Spinal cord (tissue), 10 donors: ENCODE data around the gene VANGL1. TPM values are rescaled to one million over a fixed set of nuclear protein-coding genes. Genes with fewer than 3 reads are reported as not detected.

ENCODE experiments used
- DNase-seq, 6 donors: peaks; one replicate each; pipeline versions ENCODE4 v3.0.0 to v3.0.0-alpha.2; 2013 to 2015; ENCODE audit warnings: low spot score in 6 of 6, low read depth in 4 of 6
- H3K27ac ChIP-seq: one replicate; pipeline ENCODE4 v1.5.1; 2013; ENCODE audit warnings: low read depth, low read length, control low read depth
- H3K27me3 ChIP-seq: one replicate; pipeline ENCODE4 v1.6.1; 2013; ENCODE audit warnings: low read length; ENCODE audit not compliant: control insufficient read depth, insufficient read depth
- H3K36me3 ChIP-seq: one replicate; pipeline ENCODE4 v1.6.1; 2013; ENCODE audit warnings: low read length; ENCODE audit not compliant: control insufficient read depth, insufficient read depth
- H3K4me1 ChIP-seq: one replicate; pipeline ENCODE4 v1.6.1; 2013; ENCODE audit warnings: low read length; ENCODE audit not compliant: control insufficient read depth, insufficient read depth
- H3K4me3 ChIP-seq: one replicate; pipeline ENCODE4 v1.5.1; 2013; ENCODE audit warnings: low read depth, low read length, control low read depth
- H3K9me3 ChIP-seq: one replicate; pipeline ENCODE4 v1.6.1; 2013; ENCODE audit warnings: low read length; ENCODE audit not compliant: control insufficient read depth, insufficient read depth
- WGBS: methylation state at CpG from one replicate; pipeline ENCODE4 v1.1.5; 2013; ENCODE audit warnings: missing lambda C conversion rate; ENCODE audit not compliant: insufficient coverage; 5-methylcytosine and 5-hydroxymethylcytosine counted together
- polyA plus RNA-seq, 2 donors: library from polyadenylated mRNA; unstranded; fragments of 120-200 nt; gene quantifications; one replicate each; pipeline ENCODE4 v1.2.1, GENCODE V29; 2013; ENCODE audit not compliant: insufficient read length in 2 of 2
- total RNA-seq, 2 donors: library from RNA; depleted of rRNA in 1 of 2; stranded (reverse); fragments of 120-200 nt in 1 of 2; fragments of >200 nt in 1 of 2; gene quantifications; one replicate each; pipeline versions ENCODE4 v1.2.3 to v1.2.4, GENCODE V29; 2013 to 2014
- donor health status: healthy.

Gene VANGL1
- total and polyA plus RNA-seq, 4 donors, result 8.0 to 10.2 (median 8.4) TPM

DNA sequence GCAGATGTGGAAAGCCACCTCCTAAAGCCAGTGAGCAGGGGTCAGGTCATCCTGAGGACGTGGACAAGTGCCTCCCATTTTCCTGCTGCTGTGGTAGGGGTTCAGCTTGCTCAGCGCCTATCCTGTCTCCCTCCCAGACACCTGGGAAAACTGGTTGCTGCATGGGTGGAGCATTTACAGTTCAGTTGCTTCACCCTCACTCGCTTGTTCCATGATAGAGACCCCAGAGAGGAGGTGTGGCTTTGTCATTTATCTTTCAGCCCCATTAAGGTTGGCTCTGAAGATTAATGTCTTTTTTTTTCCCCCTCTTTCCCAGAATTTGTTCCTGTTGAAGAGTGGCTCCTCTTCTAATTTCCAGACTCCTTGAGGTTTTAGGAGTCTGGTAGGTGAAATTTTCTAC lies 9.2 kb downstream of the VANGL1 start:
- peaks cover 16% of the 10 kb centered on the region for H3K4me1 ChIP-seq
- no peaks in the 10 kb centered on the region for H3K36me3 ChIP-seq
- H3K27ac ChIP-seq, result no peak overlapping the region
- no peaks in the 10 kb centered on the region for H3K27me3 ChIP-seq
- no peaks in the 10 kb centered on the region for H3K9me3 ChIP-seq
- 17% methylated on average over 1 of the region's 3 CpGs for WGBS
- no peak overlapping the region for H3K4me3 ChIP-seq
- DNase-seq, result no peak

DNA sequence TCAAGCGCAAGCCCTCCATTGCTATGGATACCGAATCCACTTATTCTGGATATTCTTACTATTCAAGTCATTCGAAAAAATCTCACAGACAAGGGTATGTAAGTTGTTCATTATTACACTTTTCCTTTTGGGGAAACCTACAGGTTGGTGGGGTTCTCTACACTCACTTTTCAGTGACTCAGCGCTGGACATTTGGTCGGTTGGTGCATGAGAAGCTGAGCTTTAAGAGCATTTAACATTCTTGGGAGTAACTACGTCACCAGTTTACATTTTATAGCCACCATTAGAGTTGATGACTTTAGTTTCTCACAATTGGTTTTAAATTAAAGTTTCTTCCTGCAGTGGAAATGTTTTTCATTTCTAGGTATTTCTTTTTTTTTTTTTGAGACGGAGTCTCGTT lies 9.6 kb downstream of the VANGL1 start:
- Histone ChIP-seq H3K4me1 (peaks cover 16% of the 10 kb centered on the region), H3K27ac (no peak overlapping the region), H3K9me3 (no peaks in the 10 kb centered on the region), H3K36me3 (no peaks in the 10 kb centered on the region), H3K27me3 (no peaks in the 10 kb centered on the region), H3K4me3 (no peak overlapping the region)
- DNase-seq, result no peak
- WGBS, result 80% methylated on average over 1 of the region's 8 CpGs

DNA sequence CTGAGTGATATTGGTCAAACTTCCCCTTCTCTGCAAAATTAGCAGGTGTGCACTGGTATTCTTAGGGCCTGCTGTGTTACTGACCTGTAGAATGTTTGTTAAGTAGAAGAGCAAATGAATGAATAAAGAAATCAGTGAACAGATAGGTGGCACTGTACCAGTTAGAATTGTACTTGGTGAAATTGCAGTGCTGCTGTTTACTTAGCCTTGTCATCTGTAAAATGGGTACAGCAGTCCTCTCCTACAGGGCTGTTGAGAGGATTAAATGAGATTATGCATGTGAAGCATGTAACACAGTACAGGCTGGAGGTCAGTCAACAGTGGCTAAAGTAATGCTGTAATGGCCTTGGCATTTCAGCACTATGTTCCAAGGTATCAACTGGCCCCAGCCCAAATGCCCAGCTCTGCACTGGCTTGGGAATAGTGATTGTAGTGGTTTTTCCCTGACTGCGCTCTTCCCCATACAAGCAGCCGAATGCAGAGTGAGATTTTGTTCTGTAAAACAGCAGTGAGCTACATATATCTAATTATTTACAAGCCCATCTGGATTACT lies 10.5 kb downstream of the VANGL1 start:
- Histone ChIP-seq H3K27ac (no peak overlapping the region), H3K27me3 (no peaks in the 10 kb centered on the region), H3K4me1 (peaks cover 20% of the 10 kb centered on the region), H3K9me3 (no peaks in the 10 kb centered on the region), H3K4me3 (no peak overlapping the region), H3K36me3 (no peaks in the 10 kb centered on the region)
- no peak for DNase-seq
- no CpG with 5 or more reads among the region's 2 CpGs for WGBS

DNA sequence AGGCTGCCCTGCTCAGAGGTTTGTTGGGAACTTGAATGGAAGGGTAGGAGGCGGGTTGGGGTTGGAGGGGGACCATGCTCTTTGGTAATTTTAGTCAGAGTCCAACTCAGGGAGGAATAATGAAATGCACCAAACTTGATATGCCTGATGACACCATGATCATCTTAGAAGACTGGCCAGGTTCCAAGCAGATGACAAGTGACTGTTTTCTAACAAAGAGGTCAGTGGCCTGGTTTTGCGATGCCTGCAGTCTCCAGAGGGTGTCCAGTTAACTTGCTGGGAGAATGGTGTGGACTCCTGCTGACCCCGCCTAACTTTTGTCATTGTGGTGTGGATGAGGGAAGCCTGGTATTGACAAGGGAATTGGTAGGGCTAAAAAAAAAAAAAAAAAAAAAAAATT lies 12.4 kb downstream of the VANGL1 start:
- H3K4me3 ChIP-seq, result no peak overlapping the region
- no peaks in the 10 kb centered on the region for H3K27me3 ChIP-seq
- H3K4me1 ChIP-seq, result peaks cover 20% of the 10 kb centered on the region
- H3K27ac ChIP-seq, result no peak overlapping the region
- H3K36me3 ChIP-seq, result no peaks in the 10 kb centered on the region
- DNase-seq, result no peak
- no peaks in the 10 kb centered on the region for H3K9me3 ChIP-seq
- WGBS, result 89% methylated on average over 2 of the region's 3 CpGs

DNA sequence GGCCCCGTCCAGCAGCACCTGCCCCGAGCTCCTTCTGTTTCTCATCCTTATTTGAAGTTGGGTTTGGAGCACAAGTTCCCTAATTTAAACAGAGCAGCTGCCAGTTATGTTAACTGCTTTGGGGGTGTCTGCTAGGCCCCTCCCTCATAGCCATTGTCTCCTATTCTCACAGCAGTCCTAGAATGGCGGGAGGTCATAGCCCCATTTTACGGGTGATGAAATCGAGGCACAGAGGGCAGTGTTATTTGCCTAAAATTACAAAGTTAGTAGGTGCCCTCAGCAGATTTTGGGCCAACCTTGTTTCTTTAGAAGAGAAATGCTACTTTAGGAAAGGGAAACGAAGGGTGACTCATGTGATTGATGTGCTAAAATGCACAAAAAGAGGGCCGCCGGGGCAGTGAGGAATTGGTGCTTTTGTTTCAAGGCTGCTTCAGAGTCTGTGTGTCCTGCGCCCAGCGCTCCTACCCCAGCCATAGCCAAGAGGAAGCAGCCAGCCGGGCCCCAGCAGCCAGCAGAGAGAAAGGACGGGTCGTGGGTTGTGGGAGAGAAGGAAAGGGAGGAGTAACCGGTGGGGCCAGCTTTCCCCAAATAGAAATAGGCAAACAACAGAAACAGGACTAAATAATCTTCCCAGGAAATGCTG lies 13.0 kb downstream of the VANGL1 start:
- H3K27me3 ChIP-seq, result no peaks in the 10 kb centered on the region
- peaks cover 19% of the 10 kb centered on the region for H3K4me1 ChIP-seq
- H3K27ac ChIP-seq, result no peak overlapping the region
- DNase-seq, result peak in 2 of 6 donors; percentile 33 to 34
- WGBS, result 37% methylated on average over 8 of the region's 14 CpGs
- H3K36me3 ChIP-seq, result no peaks in the 10 kb centered on the region
- H3K9me3 ChIP-seq, result no peaks in the 10 kb centered on the region
- no peak overlapping the region for H3K4me3 ChIP-seq

- no peak overlapping the region for H3K27ac ChIP-seq
These were observed 13.5 kb downstream of the VANGL1 start for GRCh38 chr1:115655306-115655663.

DNA sequence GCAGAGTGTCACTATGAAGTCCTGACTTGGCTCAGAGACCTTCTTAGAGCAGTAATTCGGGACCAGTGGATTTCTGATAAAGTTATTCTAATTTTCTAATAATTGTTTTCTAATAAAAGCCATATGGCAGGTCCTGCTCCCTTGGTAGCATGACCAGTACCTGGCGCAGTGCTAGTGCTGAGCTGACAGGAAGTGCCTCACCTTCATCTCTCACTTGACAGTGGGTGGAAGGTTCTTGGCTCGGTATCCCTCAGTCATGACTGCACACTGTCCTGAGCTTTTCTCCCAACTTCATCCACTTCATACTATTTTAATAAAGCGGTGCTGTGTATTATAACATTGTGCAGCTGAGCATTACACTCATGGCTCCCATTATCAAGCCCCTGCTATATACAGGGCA lies 14.1 kb downstream of the VANGL1 start:
- Histone ChIP-seq H3K36me3 (peaks cover 3% of the 10 kb centered on the region), H3K4me1 (peaks cover 15% of the 10 kb centered on the region), H3K27ac (no peak overlapping the region), H3K4me3 (no peak overlapping the region), H3K27me3 (no peaks in the 10 kb centered on the region), H3K9me3 (no peaks in the 10 kb centered on the region)
- DNase-seq, result no peak
- 100% methylated on average over 1 of the region's 4 CpGs for WGBS

More at GRCh38 chr1:115655306-115655663, 13.5 kb downstream of the VANGL1 start:
- H3K4me1 ChIP-seq, result peaks cover 15% of the 10 kb centered on the region
- no peaks in the 10 kb centered on the region for H3K27me3 ChIP-seq
- WGBS, result 64% methylated on average over 5 of the region's 7 CpGs
- H3K4me3 ChIP-seq, result no peak overlapping the region
- H3K36me3 ChIP-seq, result peaks cover 2% of the 10 kb centered on the region
- no peaks in the 10 kb centered on the region for H3K9me3 ChIP-seq
- no peak for DNase-seq

- WGBS, result 37% methylated on average over 5 of the region's 5 CpGs
- no peak overlapping the region for H3K27ac ChIP-seq
- H3K9me3 ChIP-seq, result no peaks in the 10 kb centered on the region
- no peak overlapping the region for H3K4me3 ChIP-seq
- DNase-seq, result no peak
- H3K36me3 ChIP-seq, result peaks cover 3% of the 10 kb centered on the region
- no peaks in the 10 kb centered on the region for H3K27me3 ChIP-seq
- H3K4me1 ChIP-seq, result peaks cover 15% of the 10 kb centered on the region
These were observed 14.8 kb downstream of the VANGL1 start for GRCh38 chr1:115656461-115657077.

- Histone ChIP-seq H3K4me3 (no peak overlapping the region), H3K4me1 (peaks cover 18% of the 10 kb centered on the region), H3K27ac (no peak overlapping the region), H3K36me3 (peaks cover 5% of the 10 kb centered on the region), H3K9me3 (no peaks in the 10 kb centered on the region), H3K27me3 (no peaks in the 10 kb centered on the region)
- no CpG with 5 or more reads among the region's 1 CpG for WGBS
- no peak for DNase-seq
These were observed 16.9 kb downstream of the VANGL1 start for GRCh38 chr1:115658646-115659045.

- 92% methylated on average over 2 of the region's 5 CpGs for WGBS
- H3K9me3 ChIP-seq, result no peaks in the 10 kb centered on the region
- peaks cover 12% of the 10 kb centered on the region for H3K36me3 ChIP-seq
- no peak overlapping the region for H3K4me3 ChIP-seq
- no peak overlapping the region for H3K27ac ChIP-seq
- H3K27me3 ChIP-seq, result no peaks in the 10 kb centered on the region
- no peak for DNase-seq
- peaks cover 10% of the 10 kb centered on the region for H3K4me1 ChIP-seq
These were observed 18.4 kb downstream of the VANGL1 start for GRCh38 chr1:115660151-115660550.
